NCI-H187 (cell line): ENCODE measurements around the gene ZNF490.

Source experiments
- DNase-seq, 2 experiments: peaks; one replicate each; lab custom pipeline; 2025; lab: John Stamatoyannopoulos, UW

Gene ZNF490

DNA sequence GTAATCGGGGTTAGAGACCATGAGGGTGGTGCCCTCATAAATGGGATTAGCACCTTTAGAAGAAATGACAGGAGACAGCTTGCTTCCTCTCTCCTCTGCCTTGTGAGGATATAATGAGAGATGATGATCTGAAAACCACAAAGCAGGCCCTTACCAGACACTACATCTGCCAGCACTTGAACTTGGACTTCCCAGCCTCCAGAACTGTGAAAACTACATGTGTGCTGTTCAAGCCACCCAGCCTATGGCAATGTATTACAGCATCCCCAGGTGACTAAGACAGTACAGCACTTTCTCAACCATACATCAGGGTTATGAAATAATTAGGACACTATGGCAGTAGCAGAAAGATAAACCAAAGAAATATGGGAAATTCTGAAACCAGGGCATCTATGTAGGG lies 66.8 kb downstream of the ZNF490 start:
- no peak for DNase-seq
